B cell (primary cell): ENCODE results near the gene RNF39. TPM values are rescaled to one million over a fixed set of nuclear protein-coding genes. Genes with fewer than 3 reads are reported as not detected.

Experiments used
- ATAC-seq: fragments of 200-7000 bp; cut with Tn5 transposase; one replicate; pipeline ENCODE4 v1.10.0; 2021; ENCODE audit warnings: low read depth, mild to moderate bottlenecking, moderate number of reproducible peaks, moderate library complexity
- CTCF ChIA-PET: fragments of 350-600 bp; sonication (Branson Sonifier 250); formaldehyde crosslinking; loops from one replicate; lab custom pipeline; 2021; ENCODE audit warnings: antibody characterized with exemption, inconsistent platforms; lab: Charles Lee
- POLR2A ChIA-PET: fragments of 350-600 bp; sonication (Branson Sonifier 250); formaldehyde crosslinking; loops from one replicate; lab custom pipeline; 2021; ENCODE audit warnings: antibody characterized with exemption; lab: Charles Lee
- DNase-seq: peaks from one replicate; pipeline ENCODE4 v3.0.0; 2013
- H2AFZ ChIP-seq: 2 replicates; pipeline ENCODE4 v1.6.1; 2012; ENCODE audit warnings: mild to moderate bottlenecking, low read depth, low read length; ENCODE audit not compliant: insufficient read depth, poor library complexity, severe bottlenecking
- H3K27ac ChIP-seq, 2 donors: 1 replicate in 1 of 2; 2 replicates in 1 of 2; pipeline ENCODE4 v1.5.1; 2012 to 2013; ENCODE audit warnings: low read length in 2 of 2, mild to moderate bottlenecking in 2 of 2, moderate library complexity in 1 of 2
- H3K27me3 ChIP-seq, 4 experiments: fragments of 200-600 bp in 1 of 4; sonication (generic) in 1 of 4; replicated peaks in 1 of 4; 1 replicate in 2 of 4; 2 replicates in 2 of 4; pipeline versions ENCODE4 v1.6.1 to v1.7.0; 2013 to 2016; ENCODE audit warnings: low read length in 3 of 4, mild to moderate bottlenecking in 2 of 4, mixed read lengths in 1 of 4, moderate library complexity in 1 of 4; ENCODE audit not compliant: insufficient read depth in 4 of 4, control insufficient read depth in 3 of 4; ENCODE audit errors: control extremely low read depth in 1 of 4
- H3K36me3 ChIP-seq, 2 experiments: replicated peaks in 1 of 2; 1 replicate in 1 of 2; 2 replicates in 1 of 2; pipeline versions ENCODE4 v1.6.1 to v1.7.1; 2013; ENCODE audit warnings: low read length in 1 of 2; ENCODE audit not compliant: insufficient read depth in 2 of 2, control insufficient read depth in 1 of 2; ENCODE audit errors: control extremely low read depth in 1 of 2, extremely low read depth in 1 of 2
- H3K4me1 ChIP-seq, 2 donors: fragments of 200-600 bp in 1 of 2; sonication (generic) in 1 of 2; 1 replicate in 1 of 2; 2 replicates in 1 of 2; pipeline versions ENCODE4 v1.5.1 to v1.6.1; 2013 to 2017; ENCODE audit warnings: low read length in 2 of 2; ENCODE audit not compliant: control insufficient read depth in 2 of 2, insufficient read depth in 2 of 2
- H3K4me2 ChIP-seq: replicated peaks from 2 replicates; pipeline ENCODE3; 2012; ENCODE audit warnings: mild to moderate bottlenecking, low read depth, low read length; ENCODE audit not compliant: poor library complexity, severe bottlenecking
- H3K4me3 ChIP-seq, 5 experiments: fragments of 200-600 bp in 1 of 5; sonication (generic) in 1 of 5; 1 replicate in 3 of 5; 2 replicates in 2 of 5; pipeline versions ENCODE4 v1.5.1 to v1.7.0; 2011 to 2016; ENCODE audit warnings: low read length in 4 of 5, mild to moderate bottlenecking in 4 of 5, low read depth in 2 of 5, control low read depth in 1 of 5, moderate library complexity in 1 of 5; ENCODE audit not compliant: insufficient read depth in 1 of 5; ENCODE audit errors: control extremely low read depth in 1 of 5, extremely low read depth in 1 of 5
- H3K79me2 ChIP-seq: fragments of 200-600 bp; sonication (generic); one replicate; pipeline ENCODE4 v1.6.0; 2016; ENCODE audit warnings: low read length; ENCODE audit not compliant: control insufficient read depth, insufficient read depth
- H3K9ac ChIP-seq: fragments of 200-600 bp; sonication (generic); 2 replicates; pipeline ENCODE4 v1.6.1; 2017; ENCODE audit warnings: mild to moderate bottlenecking, low read length, moderate library complexity
- H3K9me3 ChIP-seq, 3 donors: one replicate each; pipeline versions ENCODE4 v1.6.1 to v1.7.1; 2013; ENCODE audit warnings: low read length in 2 of 3; ENCODE audit not compliant: control insufficient read depth in 2 of 3, insufficient read depth in 1 of 3; ENCODE audit errors: control extremely low read depth in 1 of 3
- H4K20me1 ChIP-seq: 2 replicates; pipeline ENCODE4 v1.6.0; 2012; ENCODE audit warnings: mild to moderate bottlenecking, low read length; ENCODE audit not compliant: insufficient read depth, control insufficient read depth, poor library complexity, severe bottlenecking
- H3K27ac Mint-ChIP-seq: one replicate; pipeline ENCODE4 v1.8.0; 2021; ENCODE audit warnings: mixed read lengths
- H3K27me3 Mint-ChIP-seq: one replicate; pipeline ENCODE4 v1.8.0; 2021; ENCODE audit warnings: mixed read lengths
- H3K4me1 Mint-ChIP-seq: one replicate; pipeline ENCODE4 v1.8.0; 2021; ENCODE audit warnings: mixed read lengths
- H3K4me3 Mint-ChIP-seq: one replicate; pipeline ENCODE4 v1.8.0; 2021; ENCODE audit warnings: mixed read lengths
- H3K9me3 Mint-ChIP-seq: one replicate; pipeline ENCODE4 v1.8.0; 2022; ENCODE audit warnings: mixed read lengths; ENCODE audit not compliant: insufficient read depth
- CTCF ChIP-seq: fragments of 200-600 bp; IDR thresholded peaks from one replicate; pipeline ENCODE4 v1.8.0; 2022; ENCODE audit warnings: antibody characterized with exemption, mild to moderate bottlenecking
- EZH2 ChIP-seq: IDR thresholded peaks from 2 replicates; pipeline ENCODE4 v1.6.1; 2012; ENCODE audit warnings: borderline replicate concordance, low read depth, mild to moderate bottlenecking, moderate library complexity, low read length; ENCODE audit not compliant: insufficient read depth, poor library complexity, severe bottlenecking
- WGBS: methylation state at CpG from one replicate; pipeline ENCODE4 v1.1.5; 2013; ENCODE audit warnings: missing lambda C conversion rate; ENCODE audit not compliant: insufficient coverage; 5-methylcytosine and 5-hydroxymethylcytosine counted together
- intact Hi-C: fragments of 100-400 bp; cut with micrococcal nuclease; formaldehyde crosslinking; loops from one replicate; pipeline ENCODE4 v1.10.0; 2022
- polyA plus RNA-seq: library from polyadenylated mRNA; depleted of rRNA; stranded (reverse); fragments of >200 nt; gene quantifications from 2 replicates; pipeline ENCODE4 v1.2.3, GENCODE V29; 2012
- total RNA-seq, 2 donors: library from RNA; stranded (reverse); fragments of 120-200 nt in 1 of 2; gene quantifications; 1 replicate in 1 of 2; 2 replicates in 1 of 2; pipeline versions ENCODE4 v1.2.3 to v1.2.4, GENCODE V29; 2013 to 2022

RNF39 gene
- total and polyA plus RNA-seq, 2 donors (not counting 1 experiment from before 2014, with no cell fraction given): not detected

- 35% methylated on average over 62 of the region's 68 CpGs for WGBS
- H3K4me3 Mint-ChIP-seq: peak overlapping the region; percentile 20
- ATAC-seq (no peak), DNase-seq (peak; percentile 48)
- ChIA-PET CTCF (interaction anchor here (1.1 kb wide), 1 partner anchor 31 kb away, joined by 3 read pairs; no protein-coding TSS in a partner anchor), POLR2A (interaction anchor here (0.5 to 0.9 kb wide), 2 partner anchors 31 to 136 kb away, joined by 3 to 4 read pairs; no protein-coding TSS in a partner anchor)
- TF ChIP-seq CTCF (no peak), EZH2 (no peak)
- peaks cover 52% of the 10 kb centered on the region for H3K4me1 Mint-ChIP-seq
- peaks cover 55% of the 10 kb centered on the region for H3K27me3 Mint-ChIP-seq
- Histone ChIP-seq H3K79me2 (peaks cover 10% of the 10 kb centered on the region), H3K27ac (no peak overlapping the region), H3K4me3 (no peak overlapping the region), H3K27me3 (peaks cover 0 to 64% (median 40%) of the 10 kb centered on the region in 4 experiments), H4K20me1 (peaks cover 27% of the 10 kb centered on the region), H2AFZ (no peak overlapping the region), H3K36me3 (peaks cover 0 to 20% of the 10 kb centered on the region in 2 experiments), H3K9me3 (peaks cover 0 to 20% (median 0%) of the 10 kb centered on the region in 3 donors), H3K9ac (no peak overlapping the region), H3K4me2 (peak overlapping the region; percentile 43), H3K4me1 (peaks cover 47 to 48% of the 10 kb centered on the region in 2 donors)
- no peak overlapping the region for H3K27ac Mint-ChIP-seq
- no peaks in the 10 kb centered on the region for H3K9me3 Mint-ChIP-seq
- intact Hi-C loops: no loop called here
Observed at GRCh38 chr6:30071081-30071818, 4.3 kb downstream of the RNF39 start.
